Measurements from ENCODE around the gene EYS. TPM values are rescaled to one million over a fixed set of nuclear protein-coding genes. Genes with fewer than 3 reads are reported as not detected.

Gene EYS
- total and polyA plus RNA-seq, 4 donors, result 0.08 to 0.63 (median 0.36) TPM

GRCh38 chr6:65637289-65638046, 69.6 kb downstream of the EYS start (continued):
- no peak for TF ChIP-seq ZBTB33 (IDR thresholded peaks at IDR 0.05)

DNA sequence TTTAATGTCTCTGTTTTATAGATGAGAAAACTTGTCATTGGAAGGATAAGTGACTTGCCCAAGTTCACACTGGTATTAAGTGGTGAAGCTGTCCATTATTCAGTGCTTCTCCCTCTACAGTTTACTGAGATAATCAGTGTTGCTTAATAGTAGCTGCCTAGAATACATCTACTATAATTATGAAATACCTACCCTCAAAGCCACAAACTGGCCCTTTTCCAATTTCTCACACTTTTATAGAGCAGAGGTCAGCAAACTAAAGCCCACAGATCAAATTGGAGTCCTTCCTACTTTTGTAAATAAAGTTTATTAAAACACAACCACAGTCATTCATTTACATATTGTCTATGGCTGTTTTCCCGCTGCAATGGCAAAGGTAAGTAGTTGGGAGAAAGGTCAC, 73.5 kb downstream of the EYS start:
- no peak overlapping the region for H3K4me3 ChIP-seq (ENCODE audit: low read depth in 1 of 3, low read length in 3 of 3)
- DNase-seq (ENCODE audit: low spot score), result no peak
- H3K27me3 ChIP-seq (ENCODE audit: control insufficient read depth in 4 of 4, insufficient read depth in 4 of 4, low read length in 3 of 4), result no peaks in the 10 kb centered on the region
- no peak overlapping the region for H3K9ac ChIP-seq (ENCODE audit: low read depth in 1 of 2, low read length in 2 of 2)
- WGBS, result 77% methylated on average over 1 of the region's 1 CpG
- H3K4me1 ChIP-seq (ENCODE audit: control insufficient read depth in 4 of 4, insufficient read depth in 4 of 4, low read length in 3 of 4), result no peaks in the 10 kb centered on the region
- H3K9me3 ChIP-seq (ENCODE audit: control insufficient read depth in 4 of 4, low read length in 3 of 4), result no peaks in the 10 kb centered on the region
- H3K27ac ChIP-seq (ENCODE audit: low read depth in 1 of 2, low read length in 2 of 2), result no peak overlapping the region
- H3K36me3 ChIP-seq (ENCODE audit: control insufficient read depth in 4 of 4, insufficient read depth in 3 of 4, low read depth in 1 of 4, low read length in 3 of 4), result no peaks in the 10 kb centered on the region
- TF ChIP-seq SP1 (IDR thresholded peaks at IDR 0.05) (no peak), NR2F2 (IDR thresholded peaks at IDR 0.05) (no peak), TAF1 (conservative IDR thresholded peaks at IDR 0.05) (no peak), JUND (IDR thresholded peaks at IDR 0.05) (no peak), MAX (IDR thresholded peaks at IDR 0.05) (no peak), RAD21 (IDR thresholded peaks at IDR 0.05) (no peak), ZBTB33 (IDR thresholded peaks at IDR 0.05) (no peak)

DNA sequence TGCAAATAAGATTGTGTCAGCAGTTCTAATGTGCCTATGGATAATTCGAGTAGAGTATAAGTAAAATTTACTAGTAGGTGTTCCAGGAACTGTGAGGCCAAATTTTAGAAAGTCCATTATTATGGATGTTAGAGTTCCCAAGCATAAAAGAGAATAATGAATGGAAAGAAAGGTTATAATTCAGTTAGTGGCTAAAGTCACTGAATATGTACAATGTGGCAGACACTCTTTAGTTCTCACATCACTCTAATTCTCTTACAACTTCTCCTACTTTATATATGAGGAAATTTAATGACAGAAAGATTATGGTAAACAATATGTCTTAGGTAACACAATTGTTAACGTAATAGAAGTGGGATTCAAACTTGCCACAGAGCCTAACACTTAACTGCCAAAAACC, 75.3 kb downstream of the EYS start:
- H3K9me3 ChIP-seq (ENCODE audit: control insufficient read depth in 4 of 4, low read length in 3 of 4), result no peaks in the 10 kb centered on the region
- H3K27me3 ChIP-seq (ENCODE audit: control insufficient read depth in 4 of 4, insufficient read depth in 4 of 4, low read length in 3 of 4), result no peaks in the 10 kb centered on the region
- TF ChIP-seq, protein P1, sequence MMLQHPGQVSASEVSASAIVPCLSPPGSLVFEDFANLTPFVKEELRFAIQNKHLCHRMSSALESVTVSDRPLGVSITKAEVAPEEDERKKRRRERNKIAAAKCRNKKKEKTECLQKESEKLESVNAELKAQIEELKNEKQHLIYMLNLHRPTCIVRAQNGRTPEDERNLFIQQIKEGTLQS (IDR thresholded peaks at IDR 0.05), result no peak
- TF ChIP-seq YY1 (IDR thresholded peaks at IDR 0.05), result no peak
- TF ChIP-seq MAX (IDR thresholded peaks at IDR 0.05), result no peak
- TF ChIP-seq, protein P2, sequence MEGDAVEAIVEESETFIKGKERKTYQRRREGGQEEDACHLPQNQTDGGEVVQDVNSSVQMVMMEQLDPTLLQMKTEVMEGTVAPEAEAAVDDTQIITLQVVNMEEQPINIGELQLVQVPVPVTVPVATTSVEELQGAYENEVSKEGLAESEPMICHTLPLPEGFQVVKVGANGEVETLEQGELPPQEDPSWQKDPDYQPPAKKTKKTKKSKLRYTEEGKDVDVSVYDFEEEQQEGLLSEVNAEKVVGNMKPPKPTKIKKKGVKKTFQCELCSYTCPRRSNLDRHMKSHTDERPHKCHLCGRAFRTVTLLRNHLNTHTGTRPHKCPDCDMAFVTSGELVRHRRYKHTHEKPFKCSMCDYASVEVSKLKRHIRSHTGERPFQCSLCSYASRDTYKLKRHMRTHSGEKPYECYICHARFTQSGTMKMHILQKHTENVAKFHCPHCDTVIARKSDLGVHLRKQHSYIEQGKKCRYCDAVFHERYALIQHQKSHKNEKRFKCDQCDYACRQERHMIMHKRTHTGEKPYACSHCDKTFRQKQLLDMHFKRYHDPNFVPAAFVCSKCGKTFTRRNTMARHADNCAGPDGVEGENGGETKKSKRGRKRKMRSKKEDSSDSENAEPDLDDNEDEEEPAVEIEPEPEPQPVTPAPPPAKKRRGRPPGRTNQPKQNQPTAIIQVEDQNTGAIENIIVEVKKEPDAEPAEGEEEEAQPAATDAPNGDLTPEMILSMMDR (IDR thresholded peaks at IDR 0.05; ENCODE audit: low read depth, low read length, missing input control), result no peak
- TF ChIP-seq HNF4A (conservative IDR thresholded peaks at IDR 0.05), result no peak
- no peak for TF ChIP-seq RXRA (IDR thresholded peaks at IDR 0.05)
- no peak for TF ChIP-seq ZBTB33 (IDR thresholded peaks at IDR 0.05)
- no peak for TF ChIP-seq JUND (IDR thresholded peaks at IDR 0.05)
- TF ChIP-seq HNF4G (IDR thresholded peaks at IDR 0.05), result no peak
- TF ChIP-seq SP1 (IDR thresholded peaks at IDR 0.05), result no peak
- TF ChIP-seq GABPA (IDR thresholded peaks at IDR 0.05 in 1 of 2, conservative IDR thresholded peaks at IDR 0.05 in 1 of 2), result no peak
- TF ChIP-seq, protein P3, sequence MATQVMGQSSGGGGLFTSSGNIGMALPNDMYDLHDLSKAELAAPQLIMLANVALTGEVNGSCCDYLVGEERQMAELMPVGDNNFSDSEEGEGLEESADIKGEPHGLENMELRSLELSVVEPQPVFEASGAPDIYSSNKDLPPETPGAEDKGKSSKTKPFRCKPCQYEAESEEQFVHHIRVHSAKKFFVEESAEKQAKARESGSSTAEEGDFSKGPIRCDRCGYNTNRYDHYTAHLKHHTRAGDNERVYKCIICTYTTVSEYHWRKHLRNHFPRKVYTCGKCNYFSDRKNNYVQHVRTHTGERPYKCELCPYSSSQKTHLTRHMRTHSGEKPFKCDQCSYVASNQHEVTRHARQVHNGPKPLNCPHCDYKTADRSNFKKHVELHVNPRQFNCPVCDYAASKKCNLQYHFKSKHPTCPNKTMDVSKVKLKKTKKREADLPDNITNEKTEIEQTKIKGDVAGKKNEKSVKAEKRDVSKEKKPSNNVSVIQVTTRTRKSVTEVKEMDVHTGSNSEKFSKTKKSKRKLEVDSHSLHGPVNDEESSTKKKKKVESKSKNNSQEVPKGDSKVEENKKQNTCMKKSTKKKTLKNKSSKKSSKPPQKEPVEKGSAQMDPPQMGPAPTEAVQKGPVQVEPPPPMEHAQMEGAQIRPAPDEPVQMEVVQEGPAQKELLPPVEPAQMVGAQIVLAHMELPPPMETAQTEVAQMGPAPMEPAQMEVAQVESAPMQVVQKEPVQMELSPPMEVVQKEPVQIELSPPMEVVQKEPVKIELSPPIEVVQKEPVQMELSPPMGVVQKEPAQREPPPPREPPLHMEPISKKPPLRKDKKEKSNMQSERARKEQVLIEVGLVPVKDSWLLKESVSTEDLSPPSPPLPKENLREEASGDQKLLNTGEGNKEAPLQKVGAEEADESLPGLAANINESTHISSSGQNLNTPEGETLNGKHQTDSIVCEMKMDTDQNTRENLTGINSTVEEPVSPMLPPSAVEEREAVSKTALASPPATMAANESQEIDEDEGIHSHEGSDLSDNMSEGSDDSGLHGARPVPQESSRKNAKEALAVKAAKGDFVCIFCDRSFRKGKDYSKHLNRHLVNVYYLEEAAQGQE (IDR thresholded peaks at IDR 0.05), result no peak
- TF ChIP-seq FOXA2 (IDR thresholded peaks at IDR 0.05), result no peak
- no peak for TF ChIP-seq RAD21 (IDR thresholded peaks at IDR 0.05)
- no peak for TF ChIP-seq NR2F2 (IDR thresholded peaks at IDR 0.05)
- TF ChIP-seq TAF1 (conservative IDR thresholded peaks at IDR 0.05), result no peak
- no peak for TF ChIP-seq FOXA1 (IDR thresholded peaks at IDR 0.05)
- no peak overlapping the region for H3K27ac ChIP-seq (ENCODE audit: low read depth in 1 of 2, low read length in 2 of 2)
- 54% methylated on average over 2 of the region's 2 CpGs for WGBS
- no peak for DNase-seq (ENCODE audit: low spot score)
- H3K4me3 ChIP-seq (ENCODE audit: low read depth in 1 of 3, low read length in 3 of 3), result no peak overlapping the region
- H3K4me1 ChIP-seq (ENCODE audit: control insufficient read depth in 4 of 4, insufficient read depth in 4 of 4, low read length in 3 of 4), result no peaks in the 10 kb centered on the region
- no peak overlapping the region for H3K9ac ChIP-seq (ENCODE audit: low read depth in 1 of 2, low read length in 2 of 2)
- no peaks in the 10 kb centered on the region for H3K36me3 ChIP-seq (ENCODE audit: control insufficient read depth in 4 of 4, insufficient read depth in 3 of 4, low read depth in 1 of 4, low read length in 3 of 4)
